ENCODE data around the gene ISM2.

The ISM2 gene

GRCh38 chr14:77469539-77469938 is 29.1 kb downstream of the ISM2 start:
- in situ Hi-C loops (cut with MboI; ENCODE audit: low sequenced_read_pairs), result loop anchor here (25.0 kb wide), 1 partner anchor 243 kb away; the partner anchor contains the start of genes ALKBH1 and SLIRP

GRCh38 chr14:77469067-77469505 is 29.5 kb downstream of the ISM2 start:
- in situ Hi-C loops (cut with MboI; ENCODE audit: low sequenced_read_pairs), result loop anchor here (25.0 kb wide), 1 partner anchor 243 kb away; the partner anchor contains the start of genes ALKBH1 and SLIRP

GRCh38 chr14:77467801-77468200 is 30.8 kb downstream of the ISM2 start:
- in situ Hi-C loops (cut with MboI; ENCODE audit: low sequenced_read_pairs), result loop anchor here (25.0 kb wide), 1 partner anchor 244 kb away; the partner anchor contains the start of genes ALKBH1 and SLIRP

DNA sequence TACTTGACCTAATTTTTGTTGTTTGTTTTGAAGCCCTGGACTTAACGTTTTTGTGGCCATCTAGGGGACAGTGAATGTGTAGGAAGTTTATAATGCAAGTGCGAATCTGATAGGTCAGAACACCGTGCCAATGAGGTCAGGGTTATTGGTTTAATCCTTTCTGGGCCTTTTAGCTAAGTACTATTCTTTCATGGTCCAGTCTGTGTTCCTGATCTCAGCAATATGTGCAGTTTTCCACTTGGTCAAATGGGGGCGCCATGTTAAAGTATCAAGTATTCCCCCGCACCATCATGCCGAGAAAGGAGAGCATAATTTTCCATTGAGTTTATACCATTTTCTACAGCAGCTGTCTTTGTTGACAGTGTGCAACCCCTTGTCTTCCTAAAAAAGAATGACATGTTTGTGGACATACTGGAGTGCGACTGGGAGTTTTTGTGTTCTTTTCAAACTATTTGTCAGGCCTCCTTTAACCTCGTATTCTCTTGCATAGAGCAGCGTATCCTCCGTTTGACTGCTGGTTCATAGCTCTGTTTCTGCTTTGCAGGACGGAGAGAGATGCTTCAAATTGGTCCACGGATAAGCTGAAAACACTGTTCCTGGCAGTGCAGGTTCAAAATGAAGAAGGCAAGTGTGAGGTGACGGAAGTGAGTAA is 39.4 kb downstream of the ISM2 start:
- in situ Hi-C loops (cut with MboI; ENCODE audit: low sequenced_read_pairs), result loop anchor here (25.0 kb wide), 1 partner anchor 253 kb away; the partner anchor contains the start of genes ALKBH1 and SLIRP

DNA sequence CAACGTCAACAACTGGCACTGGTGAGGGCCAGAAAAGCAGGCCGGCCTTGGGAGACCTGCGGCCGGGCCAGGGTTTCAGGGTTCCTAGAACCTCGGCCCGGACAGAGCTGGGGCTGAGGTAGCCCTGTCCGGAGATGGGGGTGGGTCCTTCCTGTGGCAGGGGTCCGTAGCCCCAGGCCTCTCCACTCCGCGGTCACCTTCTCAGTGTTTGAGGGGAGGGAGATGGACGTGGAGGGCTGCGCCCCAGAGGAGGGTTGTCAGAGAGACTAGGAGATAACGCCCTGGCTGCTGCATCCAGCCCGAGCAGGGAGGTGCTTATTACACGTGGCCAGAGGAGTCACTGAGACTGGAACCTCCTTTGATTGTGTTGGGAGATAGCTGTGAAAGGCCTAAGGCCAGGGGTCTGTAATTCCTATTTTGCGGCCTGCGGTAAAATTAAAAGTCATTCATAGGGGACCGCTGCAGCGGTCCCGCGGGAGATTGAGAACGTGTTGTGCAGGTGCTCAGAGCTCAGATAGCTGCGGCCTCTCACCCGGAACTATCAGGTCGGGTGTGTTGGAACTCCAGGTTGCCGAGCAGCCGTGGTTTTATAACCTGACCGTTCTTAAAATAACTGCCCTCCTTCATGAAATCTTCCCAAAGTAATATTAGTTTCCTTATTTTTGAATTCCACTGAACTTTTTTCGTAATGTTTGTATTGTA is 40.2 kb downstream of the ISM2 start:
- in situ Hi-C loops (cut with MboI; ENCODE audit: low sequenced_read_pairs), result loop anchor here (25.0 kb wide), 1 partner anchor 254 kb away; the partner anchor contains the start of genes ALKBH1 and SLIRP

DNA sequence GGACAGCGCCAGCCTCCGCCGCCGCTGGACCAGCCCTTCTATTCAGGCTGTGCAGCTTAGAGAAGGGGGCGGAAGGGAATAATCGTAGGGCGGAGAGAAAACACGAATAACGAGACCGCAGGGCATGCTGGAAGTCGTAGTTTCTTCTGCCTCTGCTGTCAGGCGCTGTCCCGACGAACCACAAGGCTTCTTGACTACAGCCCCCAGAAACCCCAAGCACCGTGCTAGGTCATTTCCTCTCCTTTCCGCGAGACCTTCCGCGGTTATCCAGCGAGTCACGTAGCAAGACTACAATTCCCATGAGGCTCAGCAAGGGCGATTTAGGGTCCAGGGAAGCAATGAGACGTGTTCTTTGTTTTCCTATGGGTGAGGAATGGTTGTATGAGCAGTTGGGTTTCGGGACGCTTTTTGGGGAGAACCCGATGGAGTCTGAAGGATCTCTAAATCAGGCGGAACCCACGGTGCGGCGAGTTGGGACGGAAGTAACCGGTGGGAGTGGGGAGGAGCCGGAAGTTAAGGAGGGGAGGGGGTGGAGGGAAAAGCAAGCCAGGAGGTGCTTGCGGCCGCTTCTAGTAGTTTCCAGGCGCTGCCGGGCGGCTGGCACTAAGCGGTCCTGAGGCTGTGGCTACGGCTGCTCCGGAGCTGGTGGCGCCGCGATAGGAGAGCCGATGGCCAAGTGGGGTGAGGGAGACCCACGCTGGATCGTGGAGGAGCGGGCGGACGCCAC is 40.9 kb downstream of the ISM2 start, which contains the start of the genes AHSA1 and VIPAS39:
TSS of gene AHSA1 (plus strand) at position 572 of the 727 bp plus-strand sequence. CDS start at position 669, 97 bp downstream.
TSS of gene VIPAS39 (minus strand) at position 80 of the 727 bp plus-strand sequence. CDS start 3,499 bp downstream, outside the sequence.
- in situ Hi-C loops (cut with MboI; ENCODE audit: low sequenced_read_pairs), result loop anchor here (25.0 kb wide), 1 partner anchor 255 kb away; the partner anchor contains the start of genes ALKBH1 and SLIRP

- in situ Hi-C loops (cut with MboI; ENCODE audit: low sequenced_read_pairs), result loop anchor here (25.0 kb wide), 1 partner anchor 255 kb away; the partner anchor contains the start of genes ALKBH1 and SLIRP
Measured at GRCh38 chr14:77457115-77457521, 41.5 kb downstream of the ISM2 start.

- in situ Hi-C loops (cut with MboI; ENCODE audit: low sequenced_read_pairs), result loop anchor here (25.0 kb wide), 1 partner anchor 256 kb away; the partner anchor contains the start of genes ALKBH1 and SLIRP
Measured at GRCh38 chr14:77455966-77456640, 42.5 kb downstream of the ISM2 start.

GRCh38 chr14:77442196-77442595 is 56.4 kb downstream of the ISM2 start:
- in situ Hi-C loops (cut with MboI; ENCODE audit: low sequenced_read_pairs), result no loop called here

DNA sequence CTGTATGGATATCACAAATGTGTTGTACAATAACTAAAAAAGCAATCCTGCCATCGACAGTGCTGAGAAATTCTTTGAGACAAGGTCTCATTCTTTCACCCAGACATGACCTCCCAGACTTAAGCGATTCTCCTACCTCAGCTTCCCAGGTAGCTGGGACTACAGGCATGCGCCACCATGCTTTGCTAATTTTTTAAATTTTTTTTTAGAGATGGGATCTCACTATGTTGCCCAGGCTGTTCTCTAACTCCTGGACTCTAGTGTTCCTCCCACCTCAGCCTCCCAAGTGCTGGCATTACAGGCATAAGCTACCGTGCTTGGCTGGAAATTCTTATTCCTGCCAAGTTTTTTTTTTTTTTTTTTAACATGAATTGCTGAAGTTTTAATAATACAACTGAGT is 58.8 kb downstream of the ISM2 start:
- in situ Hi-C loops (cut with MboI; ENCODE audit: low sequenced_read_pairs), result no loop called here

DNA sequence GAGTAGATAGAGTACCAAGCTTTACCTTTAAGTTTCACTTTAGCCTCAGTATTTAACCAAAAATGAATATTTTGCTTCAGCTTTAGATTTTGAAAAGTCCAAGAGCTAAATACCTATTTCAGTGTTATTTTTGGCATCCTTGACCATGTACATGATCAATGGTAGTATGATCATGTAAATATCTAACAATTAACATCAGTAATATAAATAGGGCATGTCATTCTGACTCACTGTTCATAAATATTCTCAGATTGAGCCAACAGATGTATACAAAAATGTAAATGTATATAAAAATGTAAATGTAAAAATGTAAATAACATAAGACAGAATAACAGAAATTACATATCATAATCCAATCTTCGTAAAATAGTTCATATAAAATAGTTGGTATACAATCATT is 60.0 kb downstream of the ISM2 start:
- in situ Hi-C loops (cut with MboI; ENCODE audit: low sequenced_read_pairs), result no loop called here

- in situ Hi-C loops (cut with MboI; ENCODE audit: low sequenced_read_pairs), result no loop called here
Measured at GRCh38 chr14:77436042-77436441, 62.6 kb downstream of the ISM2 start.

GRCh38 chr14:77426396-77426795 is 72.2 kb downstream of the ISM2 start:
- in situ Hi-C loops (cut with MboI; ENCODE audit: low sequenced_read_pairs), result no loop called here

GRCh38 chr14:77424862-77425261 is 73.8 kb downstream of the ISM2 start:
- in situ Hi-C loops (cut with MboI; ENCODE audit: low sequenced_read_pairs), result no loop called here

Measured in HL-60/S4 treated with phorbol 12-myristate 13-acetate at 8.2 ng/mL for 4 days and 3 days (cell line).